Psoas muscle (tissue), 8 donors: Measurements from ENCODE around the gene LRFN2. TPM values are rescaled to one million over a fixed set of nuclear protein-coding genes. Genes with fewer than 3 reads are reported as not detected.

ENCODE experiments used
- ATAC-seq, 4 donors: fragments of 200-7000 bp; cut with Tn5 transposase; one replicate each; pipeline ENCODE4 v1.9.1; 2020; ENCODE audit warnings: moderate library complexity in 3 of 4, mild to moderate bottlenecking in 2 of 4
- DNase-seq, 2 donors: peaks; one replicate each; pipeline ENCODE4 v3.0.0-alpha.2; 2020
- H3K27ac ChIP-seq: fragments of 200-600 bp; one replicate; pipeline ENCODE4 v1.8.0; 2022
- H3K27me3 ChIP-seq, 3 donors: fragments of 200-600 bp in 1 of 3; one replicate each; pipeline versions ENCODE4 v1.6.1 to v1.8.0; 2013 to 2022; ENCODE audit warnings: low read length in 2 of 3, mild to moderate bottlenecking in 2 of 3, moderate library complexity in 1 of 3; ENCODE audit not compliant: insufficient read depth in 3 of 3
- H3K36me3 ChIP-seq, 2 donors: fragments of 200-600 bp in 1 of 2; one replicate each; pipeline versions ENCODE4 v1.6.1 to v1.8.0; 2013 to 2022; ENCODE audit warnings: low read depth in 1 of 2, mild to moderate bottlenecking in 1 of 2, moderate library complexity in 1 of 2; ENCODE audit not compliant: insufficient read depth in 1 of 2
- H3K4me1 ChIP-seq: fragments of 200-600 bp; one replicate; pipeline ENCODE4 v1.8.0; 2022
- H3K4me3 ChIP-seq: fragments of 200-600 bp; one replicate; pipeline ENCODE4 v1.8.0; 2022; ENCODE audit warnings: mild to moderate bottlenecking
- H3K9me3 ChIP-seq: fragments of 200-600 bp; one replicate; pipeline ENCODE4 v1.8.0; 2022
- CTCF ChIP-seq: fragments of 200-600 bp; IDR thresholded peaks from one replicate; pipeline ENCODE4 v1.8.0; 2022; ENCODE audit warnings: antibody characterized with exemption
- WGBS, 3 donors: extraction: QIAGEN DNeasy Blood & Tissue Kit; methylation state at CpG; one replicate each; pipeline versions ENCODE4 v1.1.6 to v1.1.7; 2013; 5-methylcytosine and 5-hydroxymethylcytosine counted together
- intact Hi-C, 2 donors: fragments of 100-400 bp; cut with DNase I; formaldehyde crosslinking; loops; one replicate each; pipeline versions ENCODE4 v1.11.0 to v1.14.2; 2022
- polyA plus RNA-seq, 3 donors: library from polyadenylated mRNA; stranded (reverse); fragments of 200-250 nt; gene quantifications; one replicate each; pipeline ENCODE4 v1.2.3, GENCODE V29; 2013
- total RNA-seq, 4 donors: library from RNA; stranded (reverse); fragmentation: NEBNext Ultra II Directional in 2 of 4; extraction: Animal tissue kit (Norgen Biotek cat#: 25700) in 2 of 4; gene quantifications; one replicate each; pipeline versions ENCODE4 v1.2.1 to v1.2.4, GENCODE V29; 2021 to 2023
- donor health status: healthy with polysubstance abuse.
- donor health status: DM: no; HTN: no; CAD: no; lungs with moderate emphysema.
- donor health status: Bipolar disorder and iron deficiency.
- donor health status: healthy.
- donor health status: DM: yes; HTN: yes; CAD: no.
- donor health status: DM: no; HTN: no; CAD: no.
- donor health status: DM: no; HTN: no; CAD: no.
- donor health status: DM: yes; HTN: yes; CAD: no.

The LRFN2 gene
- total and polyA plus RNA-seq, 7 donors = 0.06 TPM; not detected in 6

GRCh38 chr6:40400738-40401137 lies 186.4 kb downstream of the LRFN2 start:
- Histone ChIP-seq H3K9me3 (no peaks in the 10 kb centered on the region), H3K4me1 (peaks cover 1% of the 10 kb centered on the region), H3K36me3 (no peaks in the 10 kb centered on the region), H3K27ac (no peak overlapping the region), H3K4me3 (no peak overlapping the region), H3K27me3 (no peaks in the 10 kb centered on the region)
- no peak for ATAC-seq
- TF ChIP-seq CTCF = no peak
- no peak for DNase-seq
- intact Hi-C loops = no loop called here

- Histone ChIP-seq H3K27ac (no peak overlapping the region), H3K27me3 (no peaks in the 10 kb centered on the region), H3K9me3 (no peaks in the 10 kb centered on the region), H3K4me1 (peaks cover 7% of the 10 kb centered on the region), H3K36me3 (no peaks in the 10 kb centered on the region), H3K4me3 (no peak overlapping the region)
- no peak for TF ChIP-seq CTCF
- WGBS, 3 donors = 78 to 80% (median 79%) methylated on average over 4 of the region's 4 CpGs
- ATAC-seq = no peak
- intact Hi-C loops = loop anchor here in 1 of 2 donors (5.0 kb wide), 1 partner anchor 53 kb away; no protein-coding TSS in a partner anchor
- DNase-seq = no peak
Measured at GRCh38 chr6:40399888-40400457, 187.2 kb downstream of the LRFN2 start.

DNA sequence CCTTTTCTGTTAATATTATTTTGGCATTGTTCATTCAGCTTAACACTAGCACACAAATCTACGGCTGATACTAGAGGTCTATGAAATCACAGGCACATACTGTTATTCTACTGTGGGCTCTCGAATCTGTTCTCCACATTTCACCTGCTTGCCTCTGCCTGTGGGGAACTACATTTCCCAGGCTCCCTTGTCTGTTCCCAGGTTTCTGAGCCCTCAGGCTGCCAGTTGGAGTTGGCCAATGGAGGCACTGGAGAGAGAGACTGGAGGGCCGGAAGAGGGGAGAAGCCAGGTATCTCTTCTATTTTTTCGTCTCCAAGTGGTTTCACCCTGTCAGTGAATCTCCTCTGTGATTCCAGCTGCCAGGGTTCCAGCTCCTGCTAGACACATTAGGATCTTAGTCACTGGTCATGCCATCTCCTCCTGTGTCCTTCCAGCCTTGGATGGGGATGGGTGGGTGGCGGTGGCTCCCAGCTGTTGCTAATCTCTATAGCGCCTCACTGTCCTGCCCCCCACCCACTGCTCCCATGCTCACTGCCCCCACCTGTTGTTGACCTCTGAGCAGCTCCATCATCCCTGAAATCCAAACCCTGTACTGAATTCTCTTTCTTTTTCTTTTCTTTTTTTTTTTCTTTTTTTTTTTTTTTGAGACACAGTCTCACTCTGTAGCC lies 188.2 kb downstream of the LRFN2 start:
- intact Hi-C loops = loop anchor here in 1 of 2 donors (5.0 kb wide), 1 partner anchor 52 kb away; no protein-coding TSS in a partner anchor
- no peaks in the 10 kb centered on the region for H3K36me3 ChIP-seq
- no peak overlapping the region for H3K27ac ChIP-seq
- peaks cover 7% of the 10 kb centered on the region for H3K4me1 ChIP-seq
- DNase-seq = no peak
- no peaks in the 10 kb centered on the region for H3K9me3 ChIP-seq
- TF ChIP-seq CTCF = no peak
- H3K27me3 ChIP-seq = no peaks in the 10 kb centered on the region
- no peak for ATAC-seq
- 78 to 83% (median 82%) methylated on average over 6 of the region's 6 CpGs for WGBS, 3 donors
- H3K4me3 ChIP-seq = no peak overlapping the region

DNA sequence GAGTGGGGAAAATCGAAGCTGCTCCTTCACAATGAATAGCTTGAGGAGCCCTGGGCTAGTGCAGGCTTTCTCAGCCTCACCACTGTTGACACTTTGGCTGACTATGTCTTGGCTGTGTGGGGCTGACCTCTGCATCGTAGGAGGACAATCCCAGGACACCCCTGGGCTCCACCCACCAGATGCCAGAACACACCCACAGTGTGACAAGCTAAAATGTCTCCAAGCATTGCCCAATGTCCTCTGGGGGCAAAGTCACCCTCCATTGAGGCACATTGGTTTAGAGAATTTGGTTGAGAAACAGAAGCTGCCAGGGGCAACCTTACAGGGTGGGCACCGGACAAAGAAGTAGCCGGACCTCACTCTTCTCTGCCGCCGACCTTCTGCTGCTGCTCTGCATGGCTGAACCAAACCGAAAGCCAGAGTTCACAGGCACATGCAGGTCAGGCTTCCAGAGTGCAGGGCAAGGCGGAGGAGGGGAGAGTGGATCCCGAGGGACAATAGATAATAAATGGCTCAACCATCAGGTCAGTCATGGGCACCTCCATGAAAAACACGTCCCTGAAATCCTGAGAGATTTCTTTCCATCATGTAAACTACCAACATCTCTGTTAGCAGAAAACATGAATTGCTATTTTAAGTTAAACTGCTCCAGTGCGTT lies 189.0 kb downstream of the LRFN2 start:
- H3K9me3 ChIP-seq = no peaks in the 10 kb centered on the region
- no peak for ATAC-seq
- no peaks in the 10 kb centered on the region for H3K36me3 ChIP-seq
- no peak for TF ChIP-seq CTCF
- DNase-seq = no peak
- peaks cover 7% of the 10 kb centered on the region for H3K4me1 ChIP-seq
- no peak overlapping the region for H3K27ac ChIP-seq
- H3K4me3 ChIP-seq = no peak overlapping the region
- intact Hi-C loops = loop anchor here in 1 of 2 donors (5.0 kb wide), 1 partner anchor 51 kb away; no protein-coding TSS in a partner anchor
- WGBS, 3 donors = 67 to 71% (median 71%) methylated on average over 11 of the region's 11 CpGs
- H3K27me3 ChIP-seq = no peaks in the 10 kb centered on the region
